Neural progenitor cell (in vitro differentiated cells): ENCODE data around the gene ZNF213.
"Not testable (repeated sequence)": the region's sequence is repeated elsewhere in the genome, so short reads cannot be mapped to it uniquely, and the experiment has no call there.

ENCODE experiments used
- EZH2 ChIP-seq: fragments of 200-600 bp; sonication (generic); IDR thresholded peaks from 2 replicates; pipeline ENCODE4 v1.6.1; 2017; ENCODE audit warnings: antibody characterized with exemption, mild to moderate bottlenecking, moderate library complexity
- EZH2phosphoT487 ChIP-seq: fragments of 200-600 bp; sonication (generic); IDR thresholded peaks from 2 replicates; pipeline ENCODE4 v1.6.1; 2017; ENCODE audit warnings: antibody characterized with exemption
- TF ChIP-seq, protein P1 (sequence below): fragments of 200-600 bp; sonication (generic); IDR thresholded peaks from 2 replicates; pipeline ENCODE4 v1.5.1; 2017; ENCODE audit warnings: antibody characterized with exemption, mild to moderate bottlenecking

DNA sequence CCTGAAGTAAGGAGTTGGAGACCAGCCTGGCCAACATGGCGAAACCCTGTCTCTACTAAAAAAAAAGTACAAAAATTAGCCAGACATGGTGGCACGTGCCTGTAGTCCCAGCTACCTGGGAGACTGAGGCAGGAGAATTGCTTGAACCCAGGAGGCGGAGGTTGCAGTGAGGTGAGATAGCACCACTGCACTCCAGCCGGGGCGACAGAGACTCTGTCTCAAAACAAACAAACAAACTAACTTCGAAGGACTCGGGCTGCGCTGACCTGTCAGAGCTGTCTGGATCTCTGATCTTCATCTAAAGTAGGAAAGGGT lies 47.4 kb downstream of the ZNF213 start:
- TF ChIP-seq, protein P1, sequence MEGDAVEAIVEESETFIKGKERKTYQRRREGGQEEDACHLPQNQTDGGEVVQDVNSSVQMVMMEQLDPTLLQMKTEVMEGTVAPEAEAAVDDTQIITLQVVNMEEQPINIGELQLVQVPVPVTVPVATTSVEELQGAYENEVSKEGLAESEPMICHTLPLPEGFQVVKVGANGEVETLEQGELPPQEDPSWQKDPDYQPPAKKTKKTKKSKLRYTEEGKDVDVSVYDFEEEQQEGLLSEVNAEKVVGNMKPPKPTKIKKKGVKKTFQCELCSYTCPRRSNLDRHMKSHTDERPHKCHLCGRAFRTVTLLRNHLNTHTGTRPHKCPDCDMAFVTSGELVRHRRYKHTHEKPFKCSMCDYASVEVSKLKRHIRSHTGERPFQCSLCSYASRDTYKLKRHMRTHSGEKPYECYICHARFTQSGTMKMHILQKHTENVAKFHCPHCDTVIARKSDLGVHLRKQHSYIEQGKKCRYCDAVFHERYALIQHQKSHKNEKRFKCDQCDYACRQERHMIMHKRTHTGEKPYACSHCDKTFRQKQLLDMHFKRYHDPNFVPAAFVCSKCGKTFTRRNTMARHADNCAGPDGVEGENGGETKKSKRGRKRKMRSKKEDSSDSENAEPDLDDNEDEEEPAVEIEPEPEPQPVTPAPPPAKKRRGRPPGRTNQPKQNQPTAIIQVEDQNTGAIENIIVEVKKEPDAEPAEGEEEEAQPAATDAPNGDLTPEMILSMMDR: not testable (repeated sequence)
- not testable (repeated sequence) for TF ChIP-seq EZH2, EZH2phosphoT487
